GM18907 (cell line): ENCODE measurements around the gene CAPN6.

Experiments used
- ATAC-seq: cut with Tn5 transposase; IDR thresholded peaks from one replicate; pipeline ENCODE4 v1.9.1; 2021; ENCODE audit warnings: mild to moderate bottlenecking, moderate library complexity; ENCODE audit not compliant: unreplicated experiment

CAPN6 gene

DNA sequence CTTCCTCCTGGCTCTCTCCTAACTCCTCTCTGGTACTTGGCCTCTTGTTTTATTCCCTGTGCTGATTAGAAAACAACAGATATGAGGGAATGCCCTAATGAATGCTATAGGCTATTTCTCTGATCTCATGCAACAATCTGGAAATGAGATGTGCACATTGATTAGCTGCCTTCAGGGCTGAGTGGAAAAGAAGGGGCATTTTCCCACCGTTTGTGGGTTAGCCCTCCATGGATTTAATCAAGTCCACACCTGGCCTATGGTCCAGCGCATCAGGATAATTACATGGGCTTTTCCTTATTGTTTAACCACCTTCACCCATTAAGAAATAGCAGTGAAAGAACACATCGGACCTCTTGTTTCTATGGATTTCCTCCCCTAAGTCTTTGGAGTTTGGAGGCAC is 70.0 kb downstream of the CAPN6 start:
- ATAC-seq, result no peak

DNA sequence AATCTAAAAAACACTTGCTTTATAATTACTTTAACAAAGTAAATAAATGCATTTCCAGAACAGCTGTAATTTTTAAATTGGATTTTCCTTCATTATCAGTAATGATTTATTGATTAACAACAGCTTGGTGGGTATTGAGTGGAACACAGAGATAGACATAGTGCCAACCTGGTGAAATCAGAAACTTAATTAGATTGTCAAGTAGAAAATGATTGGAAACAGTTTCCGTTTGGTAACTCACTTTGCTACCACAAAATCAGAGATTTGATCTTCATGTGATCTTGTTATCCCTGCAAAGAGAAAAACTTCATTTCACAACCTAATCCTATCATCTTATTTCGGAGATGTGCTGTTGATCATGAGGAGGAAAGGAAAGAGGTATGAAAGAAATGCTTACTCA is 70.8 kb downstream of the CAPN6 start:
- ATAC-seq, result no peak
